Measurements from ENCODE around the gene SMCO3.

- TF ChIP-seq CTCF (IDR thresholded peaks at IDR 0.05) (no peak), POLR2A (IDR thresholded peaks at IDR 0.05) (no peak)
Observed at GRCh38 chr12:14827043-14827442, 13.1 kb upstream of the SMCO3 start.

All from Peyer's patch (tissue), 4 donors.